Glomerular endothelial cell (primary cell): ENCODE results near the gene PWWP2B. TPM values are rescaled to one million over a fixed set of nuclear protein-coding genes. Genes with fewer than 3 reads are reported as not detected.

Experiments used
- DNase-seq: peaks from one replicate; pipeline ENCODE4 v3.0.0-alpha.2; 2011; ENCODE audit warnings: low read depth, low spot score; ENCODE audit errors: extremely low read depth
- total RNA-seq: library from RNA; depleted of rRNA; stranded (reverse); fragments of >200 nt; gene quantifications from 2 replicates; pipeline ENCODE4 v1.2.3, GENCODE V29; 2015

PWWP2B gene
- total RNA-seq, 1 donor from 2014 or later: 17.3 TPM

DNA sequence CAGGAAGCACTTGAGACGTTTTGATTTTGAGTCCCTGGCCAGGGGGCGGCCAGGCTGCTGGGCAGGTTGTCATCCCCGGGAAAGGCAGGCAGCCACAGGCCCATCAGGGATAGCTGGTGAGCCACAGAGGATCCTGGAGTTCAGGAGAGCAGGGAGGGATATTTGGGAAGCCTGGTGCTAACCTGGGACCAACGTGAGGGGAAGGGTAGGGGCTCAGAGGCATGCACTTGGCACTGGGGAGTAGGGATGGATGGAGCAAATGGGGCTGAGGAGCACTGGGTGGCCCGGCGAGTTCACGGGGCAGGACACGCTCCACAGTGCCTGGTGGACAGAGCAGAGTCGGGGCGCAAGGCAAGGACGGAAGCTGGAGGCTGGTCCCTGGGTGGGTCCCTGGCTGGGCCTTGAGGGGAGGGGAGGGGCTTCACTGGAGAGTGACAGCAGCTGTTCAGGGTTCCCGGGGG, 34.8 kb upstream of the PWWP2B start:
- no peak for DNase-seq

DNA sequence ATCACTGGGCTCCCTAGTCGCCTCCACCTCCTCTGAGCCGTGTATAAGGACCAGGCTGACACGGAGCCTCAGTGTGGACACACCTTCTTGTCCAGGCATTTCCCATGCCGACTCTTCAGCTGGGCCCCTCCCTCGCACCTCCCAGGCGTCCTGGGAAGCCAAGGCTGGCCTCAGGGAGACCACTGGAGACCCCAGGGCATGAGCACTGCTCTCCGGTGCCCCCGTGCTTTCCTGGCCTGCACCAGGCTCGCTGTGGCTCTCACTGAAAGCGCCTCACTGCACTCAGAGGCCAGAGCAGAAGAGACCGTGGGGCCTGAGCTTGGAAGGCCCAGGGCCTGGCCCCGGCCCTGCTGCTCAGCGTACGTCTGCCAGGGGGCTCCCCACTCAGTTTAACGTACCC, 33.6 kb upstream of the PWWP2B start:
- no peak for DNase-seq

DNA sequence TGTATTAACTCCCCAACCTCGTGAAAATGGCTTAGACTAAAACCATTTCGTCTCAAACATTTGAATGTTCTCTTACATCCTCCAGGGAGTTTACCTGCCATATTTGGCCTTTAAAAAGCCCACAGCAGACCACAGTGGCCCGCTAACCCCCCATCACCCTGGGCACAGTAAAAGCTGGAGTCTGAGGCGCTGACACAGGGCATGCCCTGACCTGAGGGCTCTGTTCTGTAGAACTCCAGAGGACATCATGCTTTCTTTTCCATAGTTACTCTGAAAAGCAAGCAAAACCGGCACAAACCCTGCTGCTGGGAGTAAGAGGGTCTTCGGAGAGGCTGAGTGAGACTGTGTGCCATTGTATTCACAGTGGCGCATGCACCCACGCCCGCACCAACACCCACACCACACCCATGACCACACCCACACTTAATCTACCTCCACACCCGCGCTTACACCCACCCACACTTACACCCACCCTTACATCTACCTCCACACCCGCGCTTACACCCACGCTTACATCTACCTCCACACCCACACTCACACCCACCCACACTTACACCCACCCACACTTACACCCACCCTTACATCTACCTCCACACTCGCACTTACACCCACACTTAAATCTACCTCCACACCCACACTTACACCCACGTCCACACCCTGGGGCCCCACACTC, 32.9 kb upstream of the PWWP2B start:
- no peak for DNase-seq

DNA sequence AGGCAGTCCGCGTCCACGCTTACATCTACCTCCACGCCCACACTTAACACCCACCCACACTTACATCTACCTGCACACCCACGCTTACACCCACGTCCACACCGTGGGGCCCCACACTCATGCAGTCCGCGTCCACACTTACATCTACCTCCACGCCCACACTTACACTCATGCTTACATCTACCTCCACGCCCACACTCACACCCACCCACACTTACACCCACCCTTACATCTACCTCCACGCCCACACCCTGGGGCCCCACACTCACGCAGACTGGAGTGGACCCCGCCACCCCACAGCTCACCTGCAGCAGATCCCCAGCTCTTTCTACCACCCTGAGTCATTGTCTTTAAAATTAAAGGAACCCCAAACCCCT, 32.4 kb upstream of the PWWP2B start:
- DNase-seq: no peak

DNA sequence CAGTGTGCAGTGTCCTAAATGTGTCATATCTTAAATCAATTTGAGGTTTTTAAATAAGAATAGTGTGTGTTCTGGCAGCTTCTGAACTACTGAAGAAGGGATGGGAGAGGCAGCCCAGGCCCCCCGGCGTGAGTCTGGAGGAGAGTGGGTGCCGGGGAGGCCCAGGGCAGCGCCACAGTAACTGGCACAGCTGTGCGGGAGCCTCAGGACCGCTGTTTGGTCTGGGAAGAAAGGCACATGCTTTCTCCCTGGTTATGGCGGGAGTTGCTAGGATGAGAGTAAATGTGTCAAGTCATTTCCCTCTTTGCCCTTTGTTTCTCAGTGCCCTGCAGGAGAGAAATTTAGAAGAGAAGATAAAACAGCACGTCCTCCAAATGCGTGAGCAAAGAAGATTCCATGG, 31.9 kb upstream of the PWWP2B start:
- DNase-seq: no peak

DNA sequence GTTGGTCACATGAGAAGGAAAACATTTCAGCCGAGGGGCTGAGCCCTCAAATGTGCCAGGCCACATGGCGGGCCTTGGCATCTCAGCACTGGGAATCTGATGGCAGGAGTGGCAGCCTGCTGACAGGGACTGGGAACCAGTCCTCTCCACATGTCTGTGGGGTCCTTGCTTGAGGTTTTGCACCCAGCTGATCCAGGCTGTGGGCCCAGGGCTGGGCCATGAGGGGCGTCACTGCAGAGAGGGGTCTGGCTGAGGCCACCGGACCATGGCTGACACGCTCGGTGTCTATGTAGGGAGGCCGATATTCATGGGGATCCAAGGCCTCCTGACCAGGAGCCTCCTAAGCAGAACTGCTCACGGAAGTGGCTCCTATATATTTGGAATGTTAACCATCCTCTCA, 31.0 kb upstream of the PWWP2B start:
- no peak for DNase-seq

DNA sequence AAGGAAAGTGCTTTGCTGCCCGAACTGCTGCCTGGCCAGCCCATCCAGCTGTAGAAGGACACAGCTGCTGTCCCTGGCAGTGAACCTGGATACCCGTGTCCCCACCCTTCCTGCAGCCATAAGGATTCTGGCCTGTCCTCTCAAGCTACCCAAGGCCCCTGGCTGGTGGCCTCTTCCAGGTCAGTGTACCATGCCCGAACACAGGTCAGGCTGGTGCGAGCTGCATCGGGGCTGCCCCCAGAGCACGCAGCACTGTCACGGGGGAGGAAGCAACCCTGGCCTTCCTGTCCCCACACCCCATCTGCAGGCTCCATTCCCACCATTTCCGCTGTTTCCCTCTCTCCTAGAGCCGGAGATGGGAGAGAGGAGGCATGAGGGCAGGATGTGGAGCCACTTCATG, 30.5 kb upstream of the PWWP2B start:
- no peak for DNase-seq

DNA sequence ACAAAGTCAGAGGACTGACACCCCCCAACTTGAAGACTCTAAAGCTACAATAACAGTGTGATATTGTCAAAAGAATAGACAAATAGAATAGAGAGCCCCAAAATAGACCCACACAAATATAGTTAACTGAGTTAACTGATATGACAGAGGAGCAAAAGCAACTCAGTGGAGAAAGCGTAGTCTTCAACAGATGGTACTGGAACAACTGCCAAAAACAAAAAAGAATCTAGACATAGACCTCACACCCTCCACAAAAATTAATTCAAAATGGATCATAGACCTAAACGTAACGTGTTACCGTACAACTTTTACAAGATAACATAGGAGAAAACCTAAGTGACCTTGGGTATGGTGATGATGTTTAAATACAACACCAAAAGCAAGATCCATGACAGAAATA, 28.6 kb upstream of the PWWP2B start:
- DNase-seq: no peak

DNA sequence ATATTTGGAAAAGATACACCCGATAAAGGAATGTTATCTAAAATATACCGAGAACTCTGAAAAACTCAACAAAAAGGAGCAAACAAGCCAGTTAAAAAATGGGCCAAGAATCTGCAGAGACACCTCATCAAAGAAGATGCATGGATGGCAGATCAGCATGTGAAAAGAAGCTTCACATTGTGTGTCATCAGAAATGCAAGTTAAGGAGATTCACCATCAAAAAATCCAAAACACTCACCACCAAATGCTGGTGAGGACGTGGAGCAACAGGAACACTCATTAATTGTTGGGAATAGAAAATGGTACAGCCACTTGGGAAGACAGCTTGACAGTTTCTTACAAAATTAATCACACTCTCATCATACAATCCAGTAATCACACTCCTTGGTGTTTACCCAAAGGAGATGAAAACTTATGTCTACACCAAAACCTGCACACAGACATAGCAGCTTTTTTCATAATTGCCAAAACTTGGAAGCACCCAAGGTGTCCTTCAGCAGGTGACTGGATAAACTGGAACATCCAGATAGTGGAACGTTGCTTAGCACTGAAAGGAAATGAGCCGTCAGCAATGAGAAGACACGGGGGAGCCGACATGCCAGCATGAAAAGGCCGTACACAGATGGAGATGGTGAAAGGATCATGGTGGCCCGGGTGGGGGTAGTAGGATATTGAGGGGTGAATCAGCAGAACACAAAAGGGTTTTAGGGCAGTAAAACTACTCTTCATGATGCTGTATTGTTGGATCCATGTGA, 27.9 kb upstream of the PWWP2B start:
- no peak for DNase-seq

DNA sequence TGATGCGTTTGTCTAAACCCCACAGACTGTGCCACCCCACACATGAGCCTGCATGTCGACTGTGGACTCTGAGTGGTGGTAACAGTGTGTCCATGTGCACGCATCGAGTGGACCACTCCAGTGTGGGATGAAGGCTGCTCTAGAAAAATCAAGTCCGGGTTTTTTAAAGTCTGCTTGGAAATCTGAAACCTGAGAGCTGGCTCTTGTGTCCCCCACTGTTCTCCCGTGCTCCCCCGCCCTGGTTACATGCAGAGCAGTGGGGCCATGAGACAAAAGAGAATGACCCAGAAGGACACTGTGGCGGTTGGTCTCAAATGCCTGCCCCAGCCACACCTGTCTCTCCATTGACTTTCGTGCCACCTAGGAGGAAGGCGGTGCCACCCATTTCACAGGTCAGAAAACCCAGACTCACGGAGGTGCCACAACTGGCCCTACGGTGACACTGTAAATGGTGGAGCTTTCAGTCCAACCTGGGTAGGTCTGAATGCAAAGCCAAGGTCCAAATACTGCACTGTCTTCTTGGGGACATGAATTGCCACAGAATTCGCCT, 27.3 kb upstream of the PWWP2B start:
- DNase-seq: no peak

DNA sequence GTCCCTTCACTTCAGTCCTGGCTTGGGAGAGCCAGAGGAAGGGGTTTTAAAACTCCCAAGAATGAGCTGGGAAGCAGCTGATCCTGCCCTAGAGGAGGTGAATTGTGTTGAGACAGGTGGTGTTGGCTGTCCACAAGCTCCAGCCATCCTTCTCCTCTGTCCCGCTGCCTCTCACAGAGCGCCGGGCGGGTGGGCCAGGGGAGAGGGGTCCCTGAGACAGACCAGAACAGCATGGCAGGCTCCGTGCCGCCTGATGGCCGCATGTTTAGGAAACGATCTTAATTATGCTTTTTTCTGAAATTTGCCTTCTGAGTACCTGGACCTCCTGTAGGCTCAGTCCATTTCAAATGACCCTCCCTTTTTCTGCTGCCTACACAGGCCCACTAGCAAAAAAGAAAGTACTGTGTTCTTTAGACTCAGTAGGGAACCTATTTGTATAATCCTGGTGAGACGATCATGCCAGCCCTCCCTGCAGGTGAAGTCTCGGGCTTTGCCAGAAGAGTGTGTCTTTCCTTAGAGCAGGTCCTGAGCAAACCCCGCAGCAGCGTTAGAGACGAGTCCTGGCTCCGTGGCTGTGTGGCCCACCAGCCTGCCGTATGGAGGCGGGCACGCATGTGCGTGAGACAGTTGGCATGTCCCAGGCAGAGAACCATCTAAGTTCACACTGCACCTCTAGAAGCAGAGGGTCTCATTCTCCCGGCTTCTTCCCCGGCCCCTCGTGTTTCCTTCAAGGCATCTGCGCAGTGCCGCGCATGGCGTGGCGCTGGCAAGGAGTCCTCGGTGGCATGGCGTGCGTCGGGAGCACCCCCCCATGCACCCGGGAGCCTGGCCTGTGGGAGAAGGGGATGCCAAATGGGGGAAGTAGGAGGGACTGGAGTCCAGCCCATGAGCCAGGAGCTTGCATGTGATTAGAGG, 26.3 kb upstream of the PWWP2B start:
- no peak for DNase-seq

DNA sequence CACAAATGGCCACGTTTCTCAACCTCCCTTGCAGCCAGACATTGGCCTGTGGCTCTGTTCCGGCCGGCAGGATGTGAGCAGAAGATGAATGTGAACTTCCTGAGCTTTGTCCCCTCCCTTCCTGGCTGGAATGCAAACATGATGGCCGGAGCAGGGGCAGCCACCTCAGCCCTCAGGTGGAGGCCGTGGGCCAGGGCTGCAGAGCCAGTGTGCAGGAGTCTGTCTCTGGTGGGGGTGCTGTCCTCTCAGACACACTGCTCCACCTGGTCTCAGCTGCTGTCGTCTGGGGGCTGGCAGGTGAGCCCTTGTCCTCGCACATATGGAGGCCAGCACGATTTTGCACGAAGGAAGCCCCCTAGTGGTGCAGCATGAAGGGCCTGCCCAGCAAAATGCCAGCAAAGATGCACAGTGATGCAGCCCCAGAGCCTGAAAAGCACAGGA, 25.3 kb upstream of the PWWP2B start:
- DNase-seq: no peak

DNA sequence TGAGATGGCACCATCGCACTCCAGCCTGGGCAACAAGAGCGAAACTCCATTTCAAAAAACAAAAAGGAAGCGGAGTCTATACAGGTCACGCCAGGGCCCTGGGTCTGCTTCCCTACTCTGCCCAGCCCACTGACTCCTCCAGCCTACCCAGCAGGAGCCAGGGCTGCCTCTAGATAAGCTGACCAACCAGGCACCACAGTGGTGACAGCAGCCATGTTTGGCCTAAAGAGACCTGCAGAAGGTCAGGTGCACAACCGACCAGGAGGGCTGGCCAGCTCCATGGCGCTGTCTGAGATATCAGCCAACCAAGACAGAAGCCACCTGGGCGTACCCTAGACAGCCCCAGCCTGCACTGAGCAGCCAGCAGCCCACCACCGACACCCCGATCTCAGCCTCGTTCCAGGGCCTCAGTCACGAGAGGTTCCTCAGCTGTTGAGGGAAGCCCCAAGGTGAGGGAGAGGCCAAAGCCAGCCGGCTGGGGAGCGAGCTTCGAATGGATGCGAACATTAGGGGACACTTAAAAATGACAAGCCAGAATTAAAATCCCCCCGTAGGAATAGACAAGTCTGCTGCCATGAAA, 24.4 kb upstream of the PWWP2B start:
- no peak for DNase-seq

DNA sequence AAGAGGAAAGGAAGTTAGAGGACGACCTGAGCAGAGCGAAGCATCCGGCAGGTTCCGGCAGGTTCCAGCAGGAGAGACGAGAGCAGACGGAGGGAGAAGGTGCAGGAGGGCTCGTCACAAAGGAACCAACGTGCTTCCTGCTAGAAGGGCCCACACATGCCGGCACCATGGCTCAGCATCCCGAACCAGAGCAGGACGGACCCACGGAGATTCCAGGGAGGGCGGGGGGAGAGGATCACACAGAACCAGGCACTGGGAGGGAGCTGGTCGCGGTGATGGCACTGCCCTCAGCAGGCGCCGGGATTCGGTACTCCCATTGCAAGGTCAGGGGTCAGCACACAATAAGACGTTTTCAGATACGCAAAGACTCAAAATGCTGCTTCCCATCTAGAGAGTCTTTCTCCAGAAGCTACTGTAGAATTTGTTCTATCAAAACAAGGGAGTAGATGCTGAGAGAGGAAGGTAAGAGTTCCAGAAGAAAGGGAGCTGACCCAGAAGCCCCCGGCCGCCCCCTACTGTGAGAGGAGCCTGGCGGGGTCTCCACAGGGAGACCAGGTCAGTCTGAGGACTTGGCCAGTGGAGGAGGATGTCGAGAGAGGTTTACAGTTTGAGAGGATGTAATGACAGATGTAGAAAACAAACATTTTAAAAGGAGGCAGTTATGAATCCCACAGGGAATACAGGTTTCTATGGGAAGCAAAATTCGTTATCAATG, 23.6 kb upstream of the PWWP2B start:
- DNase-seq: no peak

DNA sequence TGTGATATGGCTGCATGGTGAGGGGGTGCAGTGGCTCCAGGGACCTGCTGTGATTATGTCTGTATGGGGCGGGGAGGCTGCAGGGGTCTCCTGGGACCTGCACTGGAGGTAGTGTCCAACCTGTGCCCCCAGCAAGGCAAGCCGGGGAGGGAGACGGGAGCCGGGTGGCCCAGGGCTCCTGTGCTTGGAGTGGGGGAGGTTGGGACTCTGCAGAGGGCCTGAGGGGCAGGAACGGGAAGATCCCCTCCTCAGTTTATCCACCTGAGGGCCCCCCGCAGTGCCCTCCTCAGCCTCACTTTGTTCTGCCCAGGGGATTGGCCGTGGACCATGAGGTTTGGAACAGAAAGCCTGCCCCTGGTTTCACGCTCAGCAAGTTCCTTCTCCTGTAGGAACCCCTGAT, 22.8 kb upstream of the PWWP2B start:
- no peak for DNase-seq

DNA sequence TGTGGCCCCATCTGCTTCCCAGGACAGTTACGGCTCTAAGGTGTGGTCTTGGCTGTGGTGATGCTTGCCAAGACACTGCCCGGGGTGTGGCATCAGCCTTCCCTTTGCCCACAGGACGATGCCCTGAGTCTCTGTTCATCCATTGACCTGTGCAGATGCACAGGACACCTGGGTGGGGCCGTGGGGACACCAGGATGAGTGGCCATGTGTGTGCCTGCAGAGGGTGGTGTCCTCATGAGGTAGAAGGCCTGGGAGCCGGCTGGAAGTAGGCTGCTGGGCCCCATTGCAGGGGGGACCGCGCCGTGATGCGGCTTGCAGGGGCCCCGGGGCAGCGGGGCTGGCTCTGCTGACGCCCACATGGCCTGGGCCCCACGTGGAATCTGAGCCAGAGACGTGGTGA, 22.4 kb upstream of the PWWP2B start:
- no peak for DNase-seq

DNA sequence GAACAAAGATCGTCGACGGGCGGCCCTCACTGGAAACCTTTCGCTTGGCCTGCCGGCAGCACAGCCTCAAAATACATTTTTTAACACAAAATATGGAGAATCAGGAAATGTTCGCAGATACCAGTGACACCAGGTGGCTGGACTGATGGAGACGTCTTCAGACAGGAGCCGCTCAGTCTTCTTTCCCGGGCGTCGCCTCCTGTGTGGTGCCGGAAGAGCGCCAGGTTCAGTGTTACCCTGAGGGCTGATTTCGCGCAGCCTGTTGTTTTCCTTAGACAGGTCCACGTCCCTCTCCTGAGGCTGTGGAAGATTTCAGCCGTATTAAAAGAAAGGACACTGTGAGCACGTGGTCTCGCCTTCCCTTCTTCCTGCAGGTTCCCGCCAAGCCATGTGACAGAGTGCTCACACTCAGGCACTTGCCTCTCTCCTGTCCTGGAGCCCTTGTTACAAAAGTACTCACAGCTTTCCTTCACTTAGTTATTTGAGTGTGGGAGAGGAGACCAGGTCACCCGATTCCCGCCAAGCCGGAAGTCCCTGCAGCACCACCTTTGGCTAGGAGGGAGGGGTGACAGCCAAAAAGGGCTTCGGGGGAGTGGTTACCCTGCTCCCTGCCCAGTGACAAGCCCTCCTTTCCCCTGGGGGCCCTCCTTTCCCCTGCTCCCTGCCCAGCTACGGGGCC, 21.7 kb upstream of the PWWP2B start:
- no peak for DNase-seq

DNA sequence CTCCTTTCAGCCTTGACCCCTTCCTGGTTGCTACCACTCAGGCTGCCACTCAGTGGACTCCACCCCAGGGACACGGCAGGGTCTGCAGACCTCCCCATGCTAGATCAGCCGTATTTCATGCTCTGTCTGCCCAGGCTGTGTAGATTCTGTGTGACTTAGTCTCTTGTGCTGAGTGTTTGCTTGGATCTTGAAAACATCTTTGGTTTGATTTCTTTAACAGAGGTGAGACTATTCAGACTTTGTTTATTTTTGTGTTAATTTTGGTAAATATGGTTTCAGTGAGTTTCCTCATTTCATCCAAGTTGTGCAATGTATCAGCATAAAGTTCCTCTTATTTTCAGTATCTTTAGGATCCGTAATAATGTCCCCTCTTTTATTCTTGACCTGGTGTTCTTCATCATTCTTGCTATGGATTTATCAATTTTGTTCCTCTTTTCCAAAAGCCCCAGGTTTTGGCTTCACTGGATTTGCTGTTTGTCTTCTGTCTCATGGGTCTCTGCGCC, 21.2 kb upstream of the PWWP2B start:
- DNase-seq: no peak

DNA sequence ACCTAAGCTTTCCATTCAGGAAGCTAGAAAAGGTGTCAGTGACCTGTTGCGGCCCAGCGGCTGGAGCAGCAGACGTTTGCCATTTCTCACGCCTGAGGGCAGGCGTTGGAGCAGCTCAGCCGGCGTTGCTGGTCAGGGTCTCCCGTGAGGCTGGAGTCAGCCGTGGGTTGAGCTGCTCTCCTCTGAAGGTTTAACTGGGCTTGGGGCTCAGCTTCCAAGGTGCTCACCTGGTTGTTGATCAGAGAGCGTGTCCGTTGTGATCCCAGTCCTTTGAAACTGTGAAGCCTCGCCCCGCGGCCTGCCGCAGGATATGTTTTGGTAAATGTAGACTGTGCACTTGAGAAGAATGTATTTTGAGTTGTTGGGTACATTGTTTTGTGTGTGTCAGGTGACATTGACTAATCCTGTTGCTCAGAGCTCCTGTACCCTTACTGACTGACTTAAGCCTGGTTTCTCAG, 20.6 kb upstream of the PWWP2B start:
- no peak for DNase-seq
